Islet precursor cell (in vitro differentiated cells): Measurements from ENCODE around the gene MYO5B.

ENCODE experiments used
- DNase-seq: peaks from one replicate; pipeline ENCODE4 v3.0.0-alpha.2; 2018

Gene MYO5B

DNA sequence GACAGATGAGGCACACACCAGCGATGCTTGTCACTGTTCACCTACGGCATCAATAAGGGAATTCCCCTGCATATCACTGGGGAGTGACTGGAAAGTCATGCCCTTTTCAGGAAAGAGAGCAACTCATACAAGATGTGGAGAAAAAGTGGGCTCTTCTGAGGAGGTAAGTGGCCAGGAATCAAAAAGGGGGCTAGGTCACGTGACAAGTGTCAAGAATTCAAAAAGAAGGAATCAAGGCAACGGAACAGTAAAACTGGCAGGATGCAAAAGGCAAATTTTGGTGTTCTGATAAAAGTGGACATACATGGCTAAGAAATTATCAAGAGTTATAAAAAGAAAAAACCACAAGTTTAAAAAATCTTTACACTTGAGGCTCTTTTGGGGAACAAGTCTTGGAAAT, 190.9 kb downstream of the MYO5B start:
- DNase-seq: no peak

DNA sequence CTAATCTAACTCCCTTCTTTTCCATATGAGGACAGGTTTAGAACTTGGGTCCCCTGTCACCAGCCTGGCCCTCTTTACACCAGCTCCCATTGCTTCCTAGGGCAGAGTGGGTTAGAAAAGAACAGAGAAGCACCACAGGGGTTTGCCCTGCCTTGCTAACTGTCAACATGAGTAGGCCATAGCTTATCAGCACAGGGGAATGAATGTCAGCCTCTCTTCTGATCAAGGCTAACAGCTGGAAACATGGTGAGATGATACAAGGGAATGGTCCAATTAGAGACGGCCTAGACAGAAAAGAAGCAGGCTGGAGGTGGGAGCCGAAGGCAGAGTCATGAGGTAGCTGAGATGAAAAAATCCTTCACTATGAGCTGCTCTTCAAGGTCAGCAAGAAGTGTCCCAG, 192.2 kb downstream of the MYO5B start:
- no peak for DNase-seq

DNA sequence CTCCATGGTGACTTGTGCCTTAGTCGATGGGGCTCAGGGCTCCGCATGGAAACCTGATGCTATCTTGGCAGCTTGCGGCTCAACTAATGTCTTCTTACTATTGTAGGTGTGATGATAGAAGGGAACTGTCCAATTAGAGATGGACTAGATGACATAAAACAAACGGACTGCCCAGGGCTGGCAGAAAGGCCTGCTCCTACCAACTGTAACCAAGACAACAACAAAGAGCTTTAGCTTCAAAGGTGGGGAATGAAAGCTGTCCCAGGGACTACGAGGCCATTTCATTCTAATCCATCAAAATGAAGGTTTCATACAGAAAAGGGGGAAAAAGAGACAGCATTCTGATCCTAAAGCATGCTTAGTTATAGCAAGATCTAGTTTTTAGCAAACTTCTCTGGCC, 194.7 kb downstream of the MYO5B start:
- DNase-seq: no peak

DNA sequence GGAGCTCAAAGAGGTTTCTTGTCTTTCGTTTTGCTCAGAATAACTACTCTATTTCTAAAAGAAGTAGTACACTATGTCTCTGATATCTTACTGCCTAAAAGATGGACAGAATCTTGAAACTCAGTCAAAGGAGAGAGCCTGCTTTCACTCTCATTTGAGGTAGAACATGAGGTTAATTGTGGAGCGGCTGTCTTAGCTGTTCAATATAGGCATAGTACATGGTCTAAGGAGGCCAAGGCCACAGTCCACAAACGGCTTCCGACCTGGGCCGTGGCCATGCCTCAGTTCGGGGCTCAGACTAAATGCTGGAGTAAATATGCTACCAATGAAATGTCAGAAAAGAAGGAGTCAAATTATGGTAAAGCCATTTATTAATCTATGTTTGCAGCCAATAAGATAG, 195.8 kb downstream of the MYO5B start:
- DNase-seq: no peak

DNA sequence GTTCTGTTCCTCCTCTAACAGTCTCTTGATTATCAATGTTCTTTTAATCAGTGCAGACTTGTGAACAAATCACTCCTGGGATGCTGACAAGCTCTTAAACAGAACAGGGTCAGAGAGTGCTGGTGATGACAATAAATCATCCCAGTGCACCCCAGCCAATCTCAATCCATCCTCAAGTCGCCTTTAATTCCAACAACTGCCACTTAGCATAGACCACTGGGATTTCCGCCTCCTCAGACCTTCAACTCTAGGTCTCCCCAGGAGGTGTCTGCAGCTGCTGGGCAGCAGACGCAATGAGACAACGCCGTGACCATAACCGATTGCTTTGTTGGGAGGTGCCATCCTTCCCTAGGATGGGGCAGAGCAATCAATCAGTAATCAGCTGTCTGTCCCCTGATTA, 197.4 kb downstream of the MYO5B start:
- DNase-seq: no peak

DNA sequence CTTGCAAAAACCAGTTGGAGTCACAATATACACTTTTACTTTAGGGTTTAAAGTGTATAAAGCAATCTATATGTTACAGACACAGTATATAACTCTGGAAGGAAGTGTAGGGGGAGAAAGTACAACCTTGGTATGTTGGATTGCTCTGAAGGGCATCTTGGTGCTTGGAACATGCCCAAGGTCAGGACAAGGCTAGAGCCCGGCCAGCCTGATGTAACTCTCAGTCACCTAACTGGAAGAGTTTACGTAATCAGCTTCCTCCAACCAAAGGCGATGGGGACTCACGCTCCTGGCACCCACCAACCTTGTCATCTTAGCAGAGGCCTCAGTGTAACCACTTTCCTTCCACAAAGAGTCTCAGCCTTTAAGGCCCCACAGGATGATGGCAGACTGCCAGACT, 200.5 kb downstream of the MYO5B start:
- no peak for DNase-seq

DNA sequence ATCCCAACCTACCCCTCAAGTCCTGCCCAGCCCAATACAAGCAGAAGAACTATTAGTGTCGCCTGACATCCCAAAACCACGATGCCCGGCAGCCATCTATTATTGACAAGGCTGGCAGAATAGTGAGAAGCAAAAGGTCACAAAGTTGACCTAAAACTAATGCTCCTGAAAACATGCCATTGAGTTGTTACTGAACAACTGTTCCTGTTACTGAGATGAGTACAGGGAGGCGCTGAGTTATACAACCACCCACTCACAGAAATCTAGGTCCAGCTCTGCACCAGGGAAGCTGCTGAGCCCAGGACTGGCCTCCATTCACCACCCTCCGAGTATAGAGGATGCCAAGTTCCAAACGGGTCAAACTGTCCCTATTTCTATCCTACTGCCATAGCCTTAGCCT, 201.6 kb downstream of the MYO5B start:
- DNase-seq: no peak

DNA sequence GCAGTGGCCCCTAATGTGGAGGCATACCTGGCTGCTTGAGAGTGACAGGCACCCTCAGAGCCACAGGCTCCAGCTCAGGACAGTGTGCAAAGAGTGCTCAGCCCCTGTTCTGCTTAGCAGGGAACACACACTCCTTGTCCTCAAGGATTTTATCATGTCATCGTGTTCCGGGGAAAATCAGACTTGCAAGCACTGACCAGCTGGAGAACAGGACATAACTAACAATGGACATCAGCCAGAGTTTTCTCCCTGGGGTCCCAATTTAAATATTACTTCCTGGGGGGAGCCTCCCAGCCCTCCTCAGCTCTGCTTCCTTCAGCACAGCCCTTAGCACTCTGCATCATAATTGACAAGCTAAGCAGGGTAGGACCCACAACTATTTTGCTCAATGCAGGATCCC, 206.2 kb downstream of the MYO5B start:
- DNase-seq: no peak

DNA sequence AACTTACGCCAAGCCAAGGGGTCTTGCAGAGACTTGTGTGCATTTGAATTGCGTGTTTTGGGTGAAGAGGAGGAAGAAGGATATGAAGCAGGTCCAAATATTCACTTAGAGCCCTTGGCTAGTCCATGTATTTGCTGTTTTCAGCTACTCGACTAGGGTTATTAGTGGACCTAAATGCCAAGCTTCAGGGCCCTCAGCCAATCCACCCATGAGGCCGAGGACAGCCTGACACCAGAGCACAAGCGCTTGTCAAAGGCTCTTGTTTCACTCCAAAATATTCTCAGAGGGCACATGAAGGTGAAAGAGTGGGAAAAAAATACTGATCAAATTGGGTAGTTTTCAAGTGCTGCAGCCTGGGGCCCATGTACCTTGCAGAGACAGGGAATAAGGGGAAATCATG, 206.8 kb downstream of the MYO5B start:
- no peak for DNase-seq

DNA sequence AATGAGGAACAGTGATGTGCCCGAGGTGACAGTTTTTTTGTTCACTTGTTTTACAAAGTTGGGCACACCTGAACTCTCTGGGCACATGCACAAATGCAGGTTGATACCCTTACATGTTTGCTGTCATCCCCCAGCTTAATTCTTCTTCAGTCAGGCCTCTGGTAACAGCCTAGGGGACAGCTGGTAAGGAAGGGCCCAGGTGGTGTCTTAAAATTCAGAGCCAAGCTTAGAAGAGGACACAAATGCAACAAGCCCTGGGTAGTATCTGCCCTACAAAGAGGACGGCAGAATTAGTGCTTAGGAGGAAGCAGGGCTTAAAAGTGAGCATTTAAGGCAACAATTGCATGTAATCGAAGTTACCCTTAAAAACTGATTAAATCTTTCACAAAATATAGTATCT, 209.7 kb downstream of the MYO5B start:
- DNase-seq: no peak

DNA sequence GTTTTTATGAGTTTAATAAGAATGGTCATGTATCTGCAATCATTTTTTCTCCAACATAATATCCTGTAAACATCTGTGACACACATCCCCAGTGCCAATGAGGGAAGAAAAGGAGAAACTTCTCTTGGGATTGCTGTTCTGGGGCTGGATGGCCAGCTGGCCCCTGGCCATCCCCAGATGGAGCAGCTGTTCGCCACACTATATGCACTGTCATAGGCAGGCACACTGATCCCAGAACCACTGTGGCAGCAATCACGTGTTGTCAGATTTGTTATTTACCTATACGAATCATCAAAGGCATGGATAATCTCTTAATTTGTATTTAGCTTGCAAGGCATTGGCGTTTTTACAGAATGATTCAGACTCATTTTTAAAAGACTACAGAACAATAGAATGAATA, 214.1 kb downstream of the MYO5B start:
- DNase-seq: no peak

DNA sequence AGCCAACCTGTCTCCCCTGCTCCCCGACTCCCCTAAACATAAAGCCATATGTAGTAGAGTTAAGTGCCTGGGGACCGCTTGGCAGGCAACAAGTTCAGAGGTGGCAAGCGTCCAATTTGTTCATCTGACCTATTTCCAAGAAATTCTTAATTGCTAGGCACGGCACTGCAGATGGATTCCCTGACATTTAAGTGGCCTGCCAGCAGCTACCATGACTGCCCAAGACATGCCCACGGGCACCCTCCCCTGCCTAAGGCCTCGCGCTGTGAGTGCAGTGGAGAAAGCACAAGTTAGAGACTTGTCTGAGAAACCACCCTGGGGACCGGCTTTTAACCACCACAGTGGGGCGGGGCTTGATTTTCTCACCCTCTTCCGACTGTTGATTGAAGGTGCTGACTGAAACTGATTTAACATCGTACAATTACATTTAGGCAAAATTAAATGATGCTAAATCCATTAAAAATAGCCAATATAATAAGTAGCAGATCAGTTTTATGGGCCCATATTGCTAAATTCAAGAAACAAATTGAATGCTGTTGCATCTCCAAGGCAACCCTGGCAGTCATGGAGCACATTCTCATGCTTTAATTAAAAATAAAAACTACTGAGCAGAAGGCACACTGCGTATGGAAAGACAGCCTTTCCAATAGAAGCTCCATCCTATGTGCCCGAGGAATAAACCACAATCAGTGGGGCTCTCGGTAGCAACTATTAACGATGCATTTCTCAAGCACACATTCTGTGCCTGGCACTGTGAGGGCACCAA, 218.0 kb downstream of the MYO5B start:
- no peak for DNase-seq

DNA sequence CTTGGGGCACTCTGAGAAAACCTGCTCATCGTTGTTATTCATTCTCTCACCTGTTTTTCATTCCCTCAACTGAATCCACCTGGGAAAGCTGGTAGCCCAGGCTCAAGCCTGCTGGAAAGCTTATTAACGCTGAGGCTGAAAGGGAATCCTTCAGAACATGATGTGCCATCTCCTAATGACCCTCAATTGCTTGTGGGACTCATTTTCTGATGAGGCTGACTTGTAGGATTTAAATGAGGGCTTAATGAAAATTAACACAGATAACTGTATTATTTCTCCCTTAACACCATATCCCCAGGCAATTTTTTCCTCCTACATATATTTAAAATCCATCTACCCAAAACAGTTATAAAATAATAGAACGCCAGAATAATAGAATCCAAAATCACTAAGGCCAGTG, 218.9 kb downstream of the MYO5B start:
- DNase-seq: no peak

DNA sequence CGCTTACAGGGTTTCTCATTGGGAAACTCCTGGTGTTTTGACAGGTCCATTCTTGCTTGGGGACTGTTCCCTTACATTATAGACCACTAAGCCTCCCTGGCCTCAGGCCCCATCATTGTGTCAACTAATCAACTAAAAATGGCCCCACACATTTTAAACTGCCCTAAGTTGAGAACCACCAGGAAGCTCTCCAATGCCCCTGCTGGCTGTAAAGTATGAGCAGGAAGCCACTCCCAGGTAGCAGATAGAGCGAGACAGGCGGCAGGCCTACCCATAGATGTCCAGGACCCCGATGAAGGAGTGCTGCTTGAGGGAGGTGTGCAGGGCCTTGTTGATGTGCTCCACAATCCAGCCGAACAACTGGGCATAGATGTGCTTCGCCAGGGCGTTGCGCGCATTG, 220.9 kb downstream of the MYO5B start:
- DNase-seq: no peak

DNA sequence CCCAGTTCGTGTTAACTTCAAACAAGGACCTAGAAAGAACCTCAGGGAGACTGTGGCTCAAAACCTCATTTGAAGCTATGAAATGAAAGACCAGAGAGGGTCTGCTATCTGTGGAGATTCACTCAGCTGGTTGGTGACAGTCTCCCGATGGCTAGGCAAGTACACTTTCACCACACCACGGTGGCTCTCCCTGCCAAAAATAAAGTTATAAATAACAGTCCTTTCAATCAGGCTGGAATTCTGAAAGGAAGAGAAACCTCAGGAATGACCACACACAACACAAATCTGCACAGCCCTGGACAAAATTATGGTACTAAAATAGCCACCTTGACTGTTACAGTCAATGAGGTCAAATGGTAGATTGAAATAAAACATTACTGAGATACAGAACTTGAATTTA, 221.4 kb downstream of the MYO5B start:
- DNase-seq: no peak

DNA sequence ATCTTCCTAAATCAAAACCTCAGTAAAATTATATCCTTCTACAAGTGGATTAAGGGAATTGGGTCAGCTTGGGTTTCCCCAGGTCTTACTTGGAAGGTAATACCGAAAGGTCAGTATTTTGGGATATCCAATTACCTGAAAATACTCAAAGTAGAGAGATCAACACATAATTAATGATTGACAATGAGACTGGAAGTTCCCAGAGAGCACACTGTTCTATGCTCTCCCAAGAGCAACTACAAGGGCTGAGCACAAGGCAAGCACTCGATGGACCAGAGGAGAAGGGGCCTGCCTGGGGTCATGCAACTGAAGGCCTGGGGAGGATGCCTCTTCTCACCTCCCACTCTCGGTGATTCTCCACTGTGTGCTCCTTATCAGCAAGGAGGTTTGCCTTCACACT, 222.4 kb downstream of the MYO5B start:
- DNase-seq: no peak

DNA sequence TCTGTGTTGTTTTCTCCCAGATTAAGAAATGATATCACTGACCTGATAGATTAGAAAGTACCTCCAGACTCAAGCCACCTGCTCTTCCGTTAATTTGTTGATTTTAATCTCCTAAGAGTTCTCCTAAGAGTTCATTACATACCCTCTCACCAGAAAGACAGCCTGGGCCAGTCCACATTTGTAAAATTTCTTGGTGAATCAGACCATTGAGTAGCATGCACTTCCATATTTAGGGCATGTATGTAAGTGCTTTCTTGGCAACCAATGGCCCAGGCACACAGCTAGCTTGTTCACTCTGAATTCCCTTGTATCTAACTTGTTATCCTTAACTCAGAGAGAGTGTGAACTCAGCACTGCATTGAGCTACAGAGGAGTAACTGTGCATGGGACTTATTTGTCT, 223.5 kb downstream of the MYO5B start:
- DNase-seq: no peak

DNA sequence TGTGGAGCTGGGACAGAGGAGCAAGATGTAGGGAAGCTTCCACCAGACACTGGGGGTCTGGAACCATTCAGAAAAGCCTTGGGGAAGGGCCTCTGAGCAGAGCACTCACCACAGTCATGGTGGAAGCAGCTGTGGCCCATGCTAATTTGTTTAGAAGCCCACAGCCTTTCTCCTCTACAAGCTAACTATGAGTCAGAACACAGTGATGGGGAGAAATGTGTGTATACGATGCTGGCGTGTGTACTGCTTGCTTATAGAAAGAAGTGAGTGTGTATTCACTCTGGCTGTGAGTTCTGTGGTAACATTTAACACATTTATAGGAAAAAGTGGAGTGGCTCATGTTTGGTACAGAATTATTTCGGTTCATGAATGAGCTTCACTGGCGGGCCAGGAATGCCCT, 224.6 kb downstream of the MYO5B start:
- no peak for DNase-seq

DNA sequence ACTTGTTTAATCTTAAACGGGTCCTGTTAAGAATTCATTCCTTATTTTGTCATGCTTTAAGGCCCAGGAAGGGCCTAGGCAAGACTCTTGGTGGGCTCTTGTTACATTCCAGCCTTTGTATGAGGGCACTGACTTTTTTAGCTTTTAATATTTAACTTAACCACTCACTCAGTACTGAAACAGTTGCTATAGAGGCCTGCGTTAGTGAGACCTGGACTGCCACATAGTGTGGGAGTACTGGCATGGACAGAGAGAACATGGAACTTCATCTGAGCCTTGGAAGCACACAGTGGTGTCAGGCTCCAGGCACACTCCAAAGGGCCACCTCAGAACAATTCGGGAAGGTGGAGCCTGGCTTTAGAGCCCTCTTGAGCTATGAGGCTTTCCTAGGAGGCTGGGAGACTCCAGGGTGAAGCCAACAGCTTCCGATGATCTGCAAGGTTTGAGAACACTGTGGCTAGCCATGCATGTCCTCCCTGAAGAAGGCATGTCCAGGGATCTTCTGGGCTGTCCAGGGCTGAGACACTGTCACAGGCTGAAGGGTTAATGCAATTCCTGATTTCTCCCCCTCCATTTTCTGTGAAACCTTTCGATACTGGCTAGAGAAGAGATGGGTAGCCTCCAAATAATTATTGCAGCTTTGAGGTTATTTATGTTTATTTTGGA, 226.2 kb downstream of the MYO5B start:
- no peak for DNase-seq

DNA sequence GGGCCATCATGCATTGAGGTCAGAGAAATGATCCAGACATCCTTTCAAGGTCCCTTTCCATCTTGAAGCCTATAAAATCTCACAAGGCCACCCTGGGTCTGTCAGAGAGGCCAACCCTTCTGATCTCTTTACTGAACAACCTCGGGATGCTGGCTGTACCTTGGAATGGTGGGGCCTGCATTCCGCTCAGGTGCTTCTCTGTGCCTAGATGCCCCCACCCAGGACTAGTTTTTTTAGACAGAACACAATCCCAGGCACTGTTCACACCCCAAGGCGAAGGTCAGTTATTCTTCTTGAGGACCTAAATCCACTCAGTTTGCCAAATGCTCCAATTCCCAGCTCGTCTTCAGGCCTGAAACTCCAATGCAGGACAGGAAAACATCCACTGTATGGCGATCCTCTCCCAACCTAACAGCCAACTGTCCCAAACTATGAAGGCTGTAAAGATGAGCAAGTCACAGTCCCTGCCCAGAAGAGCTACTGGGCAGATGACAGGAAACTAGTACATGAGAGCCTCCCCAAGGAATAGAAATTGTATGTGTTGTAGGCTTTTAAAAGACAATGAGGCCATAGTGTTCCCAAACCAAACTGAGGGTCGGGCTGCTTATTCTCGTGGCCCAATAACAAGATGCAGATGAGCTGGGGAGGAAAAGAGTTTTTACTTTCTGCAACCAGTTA, 227.2 kb downstream of the MYO5B start:
- no peak for DNase-seq

DNA sequence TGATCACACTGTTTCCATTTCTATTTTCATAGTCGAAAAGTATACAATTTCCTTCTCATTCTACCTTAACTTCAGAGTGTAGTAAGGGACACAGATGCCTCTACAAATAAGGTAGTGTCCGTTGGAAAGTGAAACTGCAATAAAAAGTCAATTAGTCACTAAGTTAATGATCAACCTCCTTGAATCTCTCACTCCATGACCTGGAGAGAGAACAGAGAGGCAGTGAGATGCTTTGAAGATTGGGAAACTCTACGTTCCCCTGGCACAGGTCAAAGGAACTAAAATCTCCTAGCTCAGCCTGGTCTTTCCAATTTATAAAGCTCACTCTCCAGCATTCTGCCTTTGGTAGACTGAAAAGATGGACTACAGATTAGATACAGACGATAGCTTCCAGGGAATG, 227.8 kb downstream of the MYO5B start:
- no peak for DNase-seq

DNA sequence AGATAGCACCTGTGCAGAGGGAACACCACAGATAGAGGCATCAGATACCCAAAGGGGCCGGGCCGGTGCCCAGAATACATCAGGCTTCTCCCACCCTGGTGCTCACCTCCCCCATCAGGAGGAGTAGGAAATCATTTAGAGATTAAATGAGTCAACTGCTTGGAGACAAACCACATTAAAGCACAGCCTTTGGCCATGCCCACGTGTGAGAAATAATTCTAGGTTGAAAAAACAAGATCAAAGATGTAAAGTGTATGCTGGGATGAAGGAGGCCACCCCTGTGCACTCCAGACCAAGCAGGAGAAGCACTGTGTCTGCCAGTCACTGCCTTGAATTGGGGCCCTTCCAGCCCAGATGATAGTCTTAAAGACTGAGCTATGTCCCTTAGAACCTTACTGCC, 228.9 kb downstream of the MYO5B start:
- DNase-seq: no peak

DNA sequence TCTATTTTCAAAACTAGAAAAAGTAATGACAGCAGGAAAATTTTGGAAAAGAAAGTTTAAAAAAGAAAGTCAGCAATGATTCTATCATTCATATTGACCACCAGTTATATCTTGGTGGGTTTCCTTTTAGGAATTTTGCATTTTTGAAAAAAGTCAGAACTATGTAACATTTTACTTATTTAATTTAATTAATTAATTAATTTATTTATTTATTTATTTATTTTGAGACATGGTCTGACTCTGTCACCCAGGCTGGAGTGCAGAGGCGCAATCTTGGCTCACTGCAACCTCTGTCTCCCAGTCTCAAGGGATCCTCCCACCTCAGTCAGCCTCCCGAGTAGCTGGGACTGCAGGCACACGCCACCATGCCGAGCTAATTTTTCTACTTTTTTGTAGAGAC, 231.7 kb downstream of the MYO5B start:
- no peak for DNase-seq

DNA sequence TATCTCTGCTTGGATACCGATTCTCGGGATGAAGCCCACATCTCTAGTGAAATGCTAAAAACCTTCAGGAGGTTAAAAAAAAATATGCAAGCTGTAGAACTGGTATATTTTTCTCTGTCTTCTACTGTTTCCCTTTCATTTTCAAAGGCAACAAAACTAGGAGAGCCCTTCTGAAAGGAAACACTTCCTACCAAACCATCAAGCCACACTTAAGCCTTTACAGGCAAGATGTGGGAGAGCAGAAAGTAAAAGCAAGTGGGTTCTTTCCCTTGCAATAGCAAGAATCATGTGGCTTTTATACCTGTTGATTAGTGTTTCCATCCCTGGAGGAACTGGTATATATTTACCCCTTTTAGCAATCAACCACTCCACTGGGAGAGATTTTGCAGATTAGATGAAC, 233.7 kb downstream of the MYO5B start:
- DNase-seq: no peak

DNA sequence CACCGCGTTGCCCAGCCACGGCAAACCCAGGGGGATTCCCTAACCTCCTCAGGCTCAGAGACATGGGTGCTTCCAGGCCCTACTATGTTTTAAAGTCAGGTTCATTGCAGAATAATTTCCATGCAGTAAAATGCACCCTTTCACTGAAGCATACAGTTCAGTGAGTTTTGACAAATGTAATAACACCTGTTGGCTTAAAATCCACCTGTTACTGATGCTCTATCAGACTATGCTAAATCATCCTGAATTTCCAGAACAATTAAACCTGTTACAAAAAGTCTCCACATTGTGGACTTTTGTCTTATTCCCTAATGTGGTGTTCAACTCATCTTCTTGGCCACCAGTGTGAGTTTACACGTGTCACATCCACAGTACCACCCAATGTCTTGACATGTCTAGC, 234.6 kb downstream of the MYO5B start:
- DNase-seq: no peak
